Sigmoid colon (tissue), 7 donors: ENCODE results near the gene ALG11. TPM values are rescaled to one million over a fixed set of nuclear protein-coding genes. Genes with fewer than 3 reads are reported as not detected.

ENCODE experiments used
- DNase-seq: peaks from one replicate; pipeline ENCODE4 v3.0.0-alpha.2; 2019
- H3K27ac ChIP-seq, 4 donors: fragments of 200-600 bp; sonication (generic); one replicate each; pipeline ENCODE4 v1.5.1; 2016 to 2019; ENCODE audit warnings: mild to moderate bottlenecking in 1 of 4
- H3K27me3 ChIP-seq, 3 donors: fragments of 200-600 bp; sonication (generic); one replicate each; pipeline ENCODE4 v1.5.1; 2019; ENCODE audit warnings: mild to moderate bottlenecking in 1 of 3
- H3K36me3 ChIP-seq, 4 donors: fragments of 200-600 bp; sonication (generic); one replicate each; pipeline ENCODE4 v1.5.1; 2016 to 2019
- H3K4me1 ChIP-seq, 4 donors: fragments of 200-600 bp; sonication (generic); one replicate each; pipeline ENCODE4 v1.5.1; 2017 to 2019
- H3K4me3 ChIP-seq, 4 donors: fragments of 200-600 bp; sonication (generic); one replicate each; pipeline ENCODE4 v1.5.1; 2017 to 2019; ENCODE audit warnings: mild to moderate bottlenecking in 2 of 4, moderate library complexity in 1 of 4
- H3K9me3 ChIP-seq, 4 donors: fragments of 200-600 bp in 3 of 4; sonication (generic) in 3 of 4; one replicate each; pipeline versions ENCODE4 v1.5.1 to v1.6.1; 2013 to 2019
- CTCF ChIP-seq, 4 experiments: fragments of 450-650 bp in 3 of 4; fragments of 200-600 bp in 1 of 4; IDR thresholded peaks; one replicate each; pipeline ENCODE4 v1.5.1; 2016 to 2019; ENCODE audit warnings: antibody characterized with exemption in 4 of 4, mild to moderate bottlenecking in 3 of 4, moderate library complexity in 2 of 4
- EP300 ChIP-seq, 4 donors: sonication (generic); formaldehyde crosslinking; IDR thresholded peaks; one replicate each; pipeline ENCODE4 v1.6.1; 2017; ENCODE audit warnings: antibody characterized with exemption in 4 of 4
- POLR2A ChIP-seq, 2 donors: fragments of 450-650 bp; IDR thresholded peaks; one replicate each; pipeline ENCODE4 v1.6.1; 2016; ENCODE audit warnings: antibody characterized with exemption in 2 of 2, mild to moderate bottlenecking in 2 of 2, moderate library complexity in 2 of 2
- POLR2AphosphoS5 ChIP-seq, 4 donors: sonication (generic); formaldehyde crosslinking; IDR thresholded peaks; one replicate each; pipeline ENCODE4 v1.6.1; 2017; ENCODE audit warnings: antibody characterized with exemption in 4 of 4
- WGBS, 2 donors: extraction: QIAGEN DNeasy Blood & Tissue Kit; methylation state at CpG; one replicate each; pipeline ENCODE4 v1.1.7; 2013; 5-methylcytosine and 5-hydroxymethylcytosine counted together
- intact Hi-C: fragments of 100-400 bp; cut with DNase I; formaldehyde crosslinking; loops from one replicate; pipeline ENCODE4 v1.15.1; 2023
- polyA plus RNA-seq, 3 donors: library from polyadenylated mRNA; stranded (reverse); fragments of 200-250 nt; gene quantifications; one replicate each; pipeline ENCODE4 v1.2.3, GENCODE V29; 2013
- total RNA-seq, 4 donors: library from RNA; depleted of rRNA; stranded (reverse); fragments of >200 nt; gene quantifications; one replicate each; pipeline ENCODE4 v1.1.0, GENCODE V29; 2016
- donor health status: healthy with polysubstance abuse.
- donor health status: Bipolar disorder and iron deficiency.
- donor health status: healthy.

Gene ALG11
- total and polyA plus RNA-seq, 7 donors: 1.2 to 20.6 (median 11.6) TPM

- Histone ChIP-seq H3K27me3 (no peaks in the 10 kb centered on the region), H3K9me3 (no peaks in the 10 kb centered on the region), H3K4me1 (no peaks in the 10 kb centered on the region), H3K27ac (no peak overlapping the region), H3K36me3 (peaks cover 0 to 11% (median 0%) of the 10 kb centered on the region in 4 donors), H3K4me3 (no peak overlapping the region)
- intact Hi-C loops: no loop called here
- no peak for DNase-seq
- TF ChIP-seq POLR2AphosphoS5 (IDR thresholded peaks at IDR 0.05) (no peak), POLR2A (IDR thresholded peaks at IDR 0.05) (no peak), CTCF (IDR thresholded peaks at IDR 0.05) (no peak), EP300 (IDR thresholded peaks at IDR 0.05) (no peak)
- WGBS, 2 donors: 94 to 96% methylated on average over 15 of the region's 15 CpGs
These were observed 40.4 kb upstream of the ALG11 start for GRCh38 chr13:51971520-51972426.

- Histone ChIP-seq H3K9me3 (no peaks in the 10 kb centered on the region), H3K27ac (no peak overlapping the region), H3K27me3 (no peaks in the 10 kb centered on the region), H3K4me3 (no peak overlapping the region), H3K4me1 (no peaks in the 10 kb centered on the region), H3K36me3 (peaks cover 0 to 11% (median 0%) of the 10 kb centered on the region in 4 donors)
- TF ChIP-seq POLR2A (IDR thresholded peaks at IDR 0.05) (no peak), CTCF (IDR thresholded peaks at IDR 0.05) (no peak), EP300 (IDR thresholded peaks at IDR 0.05) (no peak), POLR2AphosphoS5 (IDR thresholded peaks at IDR 0.05) (no peak)
- 94 to 95% methylated on average over 6 of the region's 6 CpGs for WGBS, 2 donors
- no peak for DNase-seq
- intact Hi-C loops: no loop called here
These were observed 37.7 kb upstream of the ALG11 start for GRCh38 chr13:51974482-51974881.

GRCh38 chr13:51976423-51976822 lies 35.8 kb upstream of the ALG11 start:
- no peak overlapping the region for H3K4me3 ChIP-seq
- peaks cover 0 to 7% (median 0%) of the 10 kb centered on the region in 4 donors for H3K36me3 ChIP-seq
- H3K27ac ChIP-seq: no peak overlapping the region
- WGBS, 2 donors: 25 to 73% methylated on average over 1 of the region's 1 CpG
- no peak for TF ChIP-seq EP300 (IDR thresholded peaks at IDR 0.05)
- no peak for TF ChIP-seq POLR2AphosphoS5 (IDR thresholded peaks at IDR 0.05)
- no peak for TF ChIP-seq CTCF (IDR thresholded peaks at IDR 0.05)
- no peak for TF ChIP-seq POLR2A (IDR thresholded peaks at IDR 0.05)
- intact Hi-C loops: no loop called here
- no peaks in the 10 kb centered on the region for H3K4me1 ChIP-seq
- DNase-seq: no peak
- no peaks in the 10 kb centered on the region for H3K27me3 ChIP-seq
- no peaks in the 10 kb centered on the region for H3K9me3 ChIP-seq

GRCh38 chr13:51976890-51977289 lies 35.3 kb upstream of the ALG11 start:
- TF ChIP-seq POLR2A (IDR thresholded peaks at IDR 0.05): no peak
- TF ChIP-seq POLR2AphosphoS5 (IDR thresholded peaks at IDR 0.05): no peak
- TF ChIP-seq CTCF (IDR thresholded peaks at IDR 0.05): no peak
- TF ChIP-seq EP300 (IDR thresholded peaks at IDR 0.05): no peak
- no peak overlapping the region for H3K27ac ChIP-seq
- H3K9me3 ChIP-seq: no peaks in the 10 kb centered on the region
- 87 to 88% methylated on average over 5 of the region's 5 CpGs for WGBS, 2 donors
- intact Hi-C loops: no loop called here
- no peak overlapping the region for H3K4me3 ChIP-seq
- H3K27me3 ChIP-seq: no peaks in the 10 kb centered on the region
- no peak for DNase-seq
- peaks cover 0 to 7% (median 0%) of the 10 kb centered on the region in 4 donors for H3K36me3 ChIP-seq
- H3K4me1 ChIP-seq: no peaks in the 10 kb centered on the region
